PFSK-1 (cell line): Measurements from ENCODE around the gene NDUFB5.

Experiments
- FOXP2 ChIP-seq: optimal IDR thresholded peaks from 2 replicates; pipeline ENCODE3; 2011; ENCODE audit warnings: borderline replicate concordance, control low read depth, inconsistent platforms; ENCODE audit not compliant: insufficient read depth; ENCODE audit errors: extremely low read length, extremely low read depth
- POLR2AphosphoS5 ChIP-seq: IDR thresholded peaks from 2 replicates; pipeline ENCODE4 v1.6.1; 2012; ENCODE audit warnings: low read depth, mild to moderate bottlenecking, control low read depth, low read length, moderate library complexity
- REST ChIP-seq, 2 experiments: IDR thresholded peaks; 2 replicates each; pipeline versions ENCODE4 v1.6.1 to v1.8.0; 2011 to 2012; ENCODE audit warnings: low read depth in 2 of 2, low read length in 2 of 2, control low read depth in 1 of 2, inconsistent platforms in 1 of 2, mild to moderate bottlenecking in 1 of 2, moderate library complexity in 1 of 2; ENCODE audit not compliant: insufficient read depth in 1 of 2
- SIN3A ChIP-seq: IDR thresholded peaks from 2 replicates; pipeline ENCODE4 v1.6.1; 2012; ENCODE audit warnings: mild to moderate bottlenecking, low read length, moderate library complexity, borderline replicate concordance; ENCODE audit not compliant: insufficient read depth
- TAF1 ChIP-seq: IDR thresholded peaks from 2 replicates; pipeline ENCODE4 v1.6.1; 2012; ENCODE audit warnings: low read length, control low read depth, borderline replicate concordance; ENCODE audit not compliant: insufficient read depth

NDUFB5 gene

DNA sequence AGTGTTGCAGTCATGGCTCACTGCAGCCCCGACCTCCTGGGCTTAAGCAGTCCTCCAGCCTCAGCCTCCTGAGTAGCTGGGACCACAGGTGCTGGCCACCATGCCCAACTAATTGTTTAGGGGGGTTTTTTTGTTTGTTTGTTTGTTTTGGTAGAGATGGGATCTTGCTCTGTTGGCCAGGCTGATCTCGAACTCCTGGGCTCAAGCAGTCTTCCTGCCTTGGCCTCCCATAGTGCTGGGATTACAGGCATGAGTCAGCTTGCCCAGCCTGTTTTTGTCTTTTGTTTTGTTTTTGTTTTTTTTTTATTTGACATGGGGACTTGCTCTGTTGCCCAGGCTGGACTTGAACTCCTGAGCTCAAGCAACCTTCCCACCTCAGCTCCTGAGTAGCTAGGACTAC lies 17.4 kb downstream of the NDUFB5 start:
- no peak for TF ChIP-seq SIN3A
- no peak for TF ChIP-seq TAF1
- no peak for TF ChIP-seq POLR2AphosphoS5
- no peak for TF ChIP-seq REST (IDR thresholded peaks at IDR 0.05; ENCODE audit: insufficient read depth in 1 of 2, low read depth in 2 of 2, low read length in 2 of 2)
- no peak for TF ChIP-seq FOXP2

- no peak for TF ChIP-seq TAF1
- no peak for TF ChIP-seq REST (IDR thresholded peaks at IDR 0.05; ENCODE audit: insufficient read depth in 1 of 2, low read depth in 2 of 2, low read length in 2 of 2)
- no peak for TF ChIP-seq SIN3A
- TF ChIP-seq POLR2AphosphoS5: no peak
- TF ChIP-seq FOXP2: no peak
Measured at GRCh38 chr3:179624451-179624850, 19.9 kb downstream of the NDUFB5 start.

GRCh38 chr3:179630753-179631451 lies 26.3 kb downstream of the NDUFB5 start:
- no peak for TF ChIP-seq TAF1
- no peak for TF ChIP-seq POLR2AphosphoS5
- no peak for TF ChIP-seq FOXP2
- no peak for TF ChIP-seq SIN3A
- TF ChIP-seq REST (IDR thresholded peaks at IDR 0.05; ENCODE audit: insufficient read depth in 1 of 2, low read depth in 2 of 2, low read length in 2 of 2): no peak

DNA sequence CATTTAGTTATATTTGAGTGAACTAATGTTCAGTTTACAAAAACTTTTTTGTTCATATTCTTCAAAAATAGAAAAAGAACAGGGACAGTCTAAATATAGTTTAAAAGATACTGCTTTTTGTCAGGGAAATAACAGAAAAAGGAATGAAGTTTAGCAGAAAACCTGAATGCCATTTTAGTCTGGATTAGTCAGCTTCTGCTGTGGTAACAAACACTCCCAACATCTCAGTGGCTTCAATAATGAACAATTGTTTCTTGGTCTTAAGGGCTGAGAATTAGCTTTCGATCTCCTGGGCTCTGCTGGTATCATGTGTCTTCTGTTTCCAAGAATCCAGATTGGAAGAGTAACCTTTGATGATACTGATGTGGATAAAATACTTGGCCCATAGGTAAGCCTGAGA lies 35.9 kb downstream of the NDUFB5 start:
- no peak for TF ChIP-seq SIN3A
- no peak for TF ChIP-seq REST (IDR thresholded peaks at IDR 0.05; ENCODE audit: insufficient read depth in 1 of 2, low read depth in 2 of 2, low read length in 2 of 2)
- no peak for TF ChIP-seq TAF1
- no peak for TF ChIP-seq POLR2AphosphoS5
